WI38 (cell line): ENCODE results near the gene TMPRSS11B.

ENCODE experiments used
- H3K4me3 ChIP-seq: 2 replicates; pipeline ENCODE4 v1.5.1; 2011; ENCODE audit warnings: low read depth, mild to moderate bottlenecking, control low read depth, low read length
- TF ChIP-seq, protein P1 (sequence below): IDR thresholded peaks from 2 replicates; pipeline ENCODE4 v1.5.1; 2012; ENCODE audit warnings: low read depth, mild to moderate bottlenecking, control low read depth, low read length

The TMPRSS11B gene

DNA sequence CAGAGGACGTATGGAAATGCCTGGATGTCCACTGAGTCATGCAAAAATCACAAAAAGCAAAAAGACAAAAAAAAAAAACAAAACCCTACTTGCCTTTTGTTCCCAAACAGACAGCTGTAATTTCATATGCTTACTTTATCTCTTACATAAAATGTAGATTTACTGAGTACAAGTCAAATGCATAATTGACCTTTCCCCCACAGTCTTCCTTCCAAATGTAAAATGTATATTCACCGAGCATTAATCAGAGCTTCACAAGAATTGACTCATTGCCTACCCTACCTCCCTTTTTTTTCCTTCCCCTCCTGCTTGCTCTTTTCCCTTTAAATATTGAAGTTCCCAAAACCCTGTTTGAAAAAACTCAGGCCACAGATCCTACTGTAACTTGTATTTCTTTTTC lies 32.5 kb upstream of the TMPRSS11B start:
- H3K4me3 ChIP-seq, result no peak overlapping the region
- TF ChIP-seq, protein P1, sequence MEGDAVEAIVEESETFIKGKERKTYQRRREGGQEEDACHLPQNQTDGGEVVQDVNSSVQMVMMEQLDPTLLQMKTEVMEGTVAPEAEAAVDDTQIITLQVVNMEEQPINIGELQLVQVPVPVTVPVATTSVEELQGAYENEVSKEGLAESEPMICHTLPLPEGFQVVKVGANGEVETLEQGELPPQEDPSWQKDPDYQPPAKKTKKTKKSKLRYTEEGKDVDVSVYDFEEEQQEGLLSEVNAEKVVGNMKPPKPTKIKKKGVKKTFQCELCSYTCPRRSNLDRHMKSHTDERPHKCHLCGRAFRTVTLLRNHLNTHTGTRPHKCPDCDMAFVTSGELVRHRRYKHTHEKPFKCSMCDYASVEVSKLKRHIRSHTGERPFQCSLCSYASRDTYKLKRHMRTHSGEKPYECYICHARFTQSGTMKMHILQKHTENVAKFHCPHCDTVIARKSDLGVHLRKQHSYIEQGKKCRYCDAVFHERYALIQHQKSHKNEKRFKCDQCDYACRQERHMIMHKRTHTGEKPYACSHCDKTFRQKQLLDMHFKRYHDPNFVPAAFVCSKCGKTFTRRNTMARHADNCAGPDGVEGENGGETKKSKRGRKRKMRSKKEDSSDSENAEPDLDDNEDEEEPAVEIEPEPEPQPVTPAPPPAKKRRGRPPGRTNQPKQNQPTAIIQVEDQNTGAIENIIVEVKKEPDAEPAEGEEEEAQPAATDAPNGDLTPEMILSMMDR, result no peak

DNA sequence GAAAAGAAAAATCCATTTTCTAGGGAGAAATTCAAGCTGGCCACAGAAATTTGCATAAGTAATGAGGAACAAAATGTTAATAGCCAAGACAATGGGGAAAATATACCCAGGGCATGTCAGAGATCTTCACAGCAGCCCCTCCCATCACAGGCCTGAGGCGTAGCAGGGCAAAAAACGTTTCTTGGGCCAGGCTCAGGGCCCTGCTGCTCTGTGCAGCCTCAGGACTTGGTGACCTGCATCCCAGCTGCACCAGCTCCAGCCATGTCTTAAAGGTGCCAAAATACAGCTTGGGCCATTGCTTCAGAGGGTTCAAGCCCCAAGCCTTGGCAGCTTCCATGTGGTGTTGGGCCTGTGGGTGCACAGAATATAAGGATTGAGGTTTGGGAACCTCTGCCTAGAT lies 32.1 kb upstream of the TMPRSS11B start:
- TF ChIP-seq, protein P1, result no peak
- no peak overlapping the region for H3K4me3 ChIP-seq

DNA sequence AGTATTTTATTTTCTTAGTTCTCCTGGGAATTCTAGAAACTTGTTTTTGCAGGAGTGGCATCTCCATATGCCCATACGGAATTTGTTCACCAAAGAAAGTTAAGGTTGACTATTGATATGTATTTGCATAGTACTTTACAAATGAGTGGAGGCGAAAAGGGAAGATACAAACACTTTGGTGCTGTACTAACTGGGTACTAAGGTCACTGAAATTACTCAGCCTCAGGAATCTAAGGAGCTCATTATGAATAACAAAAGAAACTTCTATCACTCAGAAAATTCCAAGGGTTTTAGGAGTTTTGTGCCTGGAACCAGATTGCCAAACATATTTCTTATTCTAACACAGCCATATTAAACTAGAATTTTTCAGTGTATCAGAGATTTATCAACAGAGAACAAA lies 27.4 kb upstream of the TMPRSS11B start:
- no peak overlapping the region for H3K4me3 ChIP-seq
- TF ChIP-seq, protein P1, result no peak

DNA sequence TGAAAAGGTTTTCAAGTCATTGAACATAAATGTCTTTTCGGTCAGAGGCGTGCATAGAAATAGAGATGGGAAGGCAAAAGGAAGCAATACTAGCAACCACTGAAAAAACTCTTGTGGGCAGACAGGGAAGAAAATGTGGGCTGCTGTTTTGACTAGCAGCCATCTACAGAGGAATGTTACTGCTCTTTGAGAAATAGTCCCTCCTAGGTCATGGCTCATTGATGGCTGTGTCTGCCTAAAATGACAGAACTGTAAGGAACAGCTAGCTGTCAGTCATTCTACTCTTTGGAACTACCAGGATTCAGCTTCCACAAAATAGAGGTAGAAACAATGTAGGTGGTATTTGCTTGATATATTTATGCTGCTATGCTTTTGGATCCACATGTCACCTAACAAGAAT lies 26.9 kb upstream of the TMPRSS11B start:
- TF ChIP-seq, protein P1, result no peak
- peak overlapping the region; percentile 22; the same call in 1 of the 2 replicates for H3K4me3 ChIP-seq

DNA sequence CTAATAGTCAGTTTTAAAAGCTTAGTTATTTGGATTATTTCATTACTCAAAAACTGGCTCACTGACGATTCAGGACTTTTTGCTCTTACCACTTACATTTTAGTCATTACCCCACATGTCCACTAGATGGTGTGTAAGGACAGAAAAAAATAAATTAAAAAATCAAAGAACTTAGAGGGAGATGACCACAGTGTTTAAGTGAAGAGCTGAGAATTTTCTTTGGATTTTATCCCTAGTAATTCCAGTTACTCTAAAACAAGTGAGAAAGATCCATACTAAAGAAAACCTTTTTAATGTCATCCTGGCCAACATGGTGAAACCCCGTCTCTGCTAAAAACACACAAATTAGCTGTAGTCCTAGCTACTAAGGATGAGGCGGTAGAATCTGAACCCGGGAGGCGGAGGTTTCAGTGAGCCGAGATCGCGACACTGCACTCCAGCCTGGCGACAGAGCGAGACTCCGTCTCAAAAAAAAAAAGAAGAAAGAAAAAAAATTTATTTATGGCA lies 26.4 kb upstream of the TMPRSS11B start:
- TF ChIP-seq, protein P1, result peak; percentile 48; the same call in 1 of the 2 replicates
- H3K4me3 ChIP-seq, result peak overlapping the region; percentile 22; the same call in 1 of the 2 replicates

DNA sequence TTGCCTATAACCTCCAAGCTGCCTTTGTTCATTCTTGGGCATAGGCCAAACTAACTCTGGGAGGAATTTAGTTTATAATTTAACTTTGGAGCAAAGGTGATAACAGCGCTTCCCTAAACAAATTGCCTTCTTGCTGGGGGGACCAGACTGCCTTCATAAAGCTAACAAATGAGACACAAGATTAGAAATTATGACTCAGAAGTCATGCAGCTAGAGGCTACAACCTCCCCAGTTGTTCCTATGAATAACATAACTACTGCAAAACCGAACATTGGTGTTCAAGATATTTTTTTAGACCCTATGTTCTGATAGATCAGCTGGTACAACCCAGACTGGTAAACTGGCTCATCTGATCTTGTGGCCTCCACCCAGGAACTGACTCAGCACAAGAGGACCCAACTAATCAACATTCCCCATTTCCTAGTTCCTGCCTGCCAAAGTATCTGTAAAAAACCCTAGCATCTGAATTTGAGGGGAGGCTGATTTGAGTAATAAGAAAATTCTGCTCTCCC lies 22.0 kb upstream of the TMPRSS11B start:
- TF ChIP-seq, protein P1, result no peak
- no peak overlapping the region for H3K4me3 ChIP-seq

DNA sequence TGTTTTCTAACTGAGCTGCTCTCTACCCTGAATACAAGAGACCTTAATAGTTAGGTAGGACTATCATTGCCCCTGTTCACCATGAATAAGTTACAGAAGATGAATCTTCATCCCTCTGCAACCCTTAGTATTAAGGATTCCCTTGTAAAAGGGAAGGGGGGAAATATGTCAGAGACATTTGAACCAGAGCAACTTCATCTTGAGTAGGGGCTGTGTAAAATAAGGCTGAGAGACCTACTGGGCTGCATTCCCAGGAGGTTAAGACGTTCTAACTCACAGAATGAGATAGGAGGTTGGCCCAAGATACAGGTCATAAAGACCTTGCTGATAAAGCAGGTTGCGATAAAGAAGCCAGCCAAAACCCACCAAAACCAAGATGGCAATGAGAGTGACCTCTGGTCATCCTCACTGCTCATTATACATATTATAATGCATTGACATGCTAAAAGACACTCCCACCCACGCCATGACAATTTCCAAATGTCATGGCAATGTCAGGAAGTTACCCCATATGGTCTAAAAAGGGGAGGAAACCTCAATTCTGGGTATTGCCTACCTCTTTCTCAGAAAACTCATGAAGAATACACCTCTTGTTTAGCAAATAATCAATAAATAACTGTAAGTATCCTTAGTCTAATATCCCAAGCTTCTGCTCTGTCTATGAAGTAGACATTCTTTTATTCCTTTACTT lies 19.5 kb upstream of the TMPRSS11B start:
- TF ChIP-seq, protein P1, result no peak
- H3K4me3 ChIP-seq, result no peak overlapping the region
